NCI-H2107 (cell line): Measurements from ENCODE around the gene MYLIP.

Source experiments
- DNase-seq: peaks from one replicate; lab custom pipeline; 2025; lab: John Stamatoyannopoulos, UW

MYLIP gene

GRCh38 chr6:16141514-16141913, 12.6 kb downstream of the MYLIP start:
- DNase-seq: no peak

GRCh38 chr6:16145038-16145437, 16.2 kb downstream of the MYLIP start:
- no peak for DNase-seq

- DNase-seq: no peak
Observed at GRCh38 chr6:16146028-16146427, 17.1 kb downstream of the MYLIP start.

- DNase-seq: no peak
Observed at GRCh38 chr6:16146527-16146955, 17.7 kb downstream of the MYLIP start.

GRCh38 chr6:16148498-16148897, 19.6 kb downstream of the MYLIP start:
- no peak for DNase-seq

- no peak for DNase-seq
Observed at GRCh38 chr6:16149305-16149704, 20.4 kb downstream of the MYLIP start.

- DNase-seq: no peak
Observed at GRCh38 chr6:16150098-16150497, 21.2 kb downstream of the MYLIP start.

GRCh38 chr6:16153211-16153820, 24.4 kb downstream of the MYLIP start:
- DNase-seq: no peak

GRCh38 chr6:16154904-16155303, 26.0 kb downstream of the MYLIP start:
- no peak for DNase-seq

- no peak for DNase-seq
Observed at GRCh38 chr6:16157492-16157891, 28.6 kb downstream of the MYLIP start.

GRCh38 chr6:16157909-16158308, 29.0 kb downstream of the MYLIP start:
- DNase-seq: peak; percentile 3

GRCh38 chr6:16158943-16159557, 30.2 kb downstream of the MYLIP start:
- no peak for DNase-seq

GRCh38 chr6:16160794-16161193, 31.9 kb downstream of the MYLIP start:
- DNase-seq: no peak

GRCh38 chr6:16162003-16162402, 33.1 kb downstream of the MYLIP start:
- no peak for DNase-seq

- DNase-seq: no peak
Observed at GRCh38 chr6:16163066-16163465, 34.2 kb downstream of the MYLIP start.

- DNase-seq: no peak
Observed at GRCh38 chr6:16163535-16164300, 34.8 kb downstream of the MYLIP start.

- no peak for DNase-seq
Observed at GRCh38 chr6:16165641-16166040, 36.8 kb downstream of the MYLIP start.

GRCh38 chr6:16166871-16167608, 38.2 kb downstream of the MYLIP start:
- DNase-seq: no peak

- DNase-seq: no peak
Observed at GRCh38 chr6:16168121-16168520, 39.2 kb downstream of the MYLIP start.

GRCh38 chr6:16168858-16169257, 40.0 kb downstream of the MYLIP start:
- DNase-seq: no peak

GRCh38 chr6:16171400-16171799, 42.5 kb downstream of the MYLIP start:
- DNase-seq: no peak

GRCh38 chr6:16173167-16173940, 44.5 kb downstream of the MYLIP start:
- DNase-seq: no peak
